Endothelial cell of umbilical vein (primary cell): ENCODE results near the gene PHKG1. TPM values are rescaled to one million over a fixed set of nuclear protein-coding genes. Genes with fewer than 3 reads are reported as not detected.
"Not testable (repeated sequence)": the region's sequence is repeated elsewhere in the genome, so short reads cannot be mapped to it uniquely, and the experiment has no call there.

Experiments used
- BruUV-seq: library from RNA; stranded (reverse); fragments of 400-500 nt; replicated peaks from 2 replicates; lab custom pipeline; 2021; lab: Mats Ljungman, UMichigan
- CTCF ChIA-PET: fragments of 300-600, 350-600 bp; sonication (Branson Sonifier 250); formaldehyde crosslinking; loops from one replicate; lab custom pipeline; 2021; ENCODE audit warnings: antibody characterized with exemption, inconsistent platforms; lab: Charles Lee
- POLR2A ChIA-PET: fragments of 300-600, 350-600 bp; sonication (Branson Sonifier 250); formaldehyde crosslinking; loops from one replicate; lab custom pipeline; 2021; ENCODE audit warnings: antibody characterized with exemption, inconsistent platforms; lab: Charles Lee
- DNase-seq: peaks from one replicate; pipeline ENCODE4 v3.0.0-alpha.2; 2011; ENCODE audit warnings: low read depth, low spot score
- FAIRE-seq: peaks from 2 replicates; lab custom pipeline; 2011; peaks lifted over from hg19 to GRCh38; lab: Jason Lieb, UNC
- H2AFZ ChIP-seq: 2 replicates; pipeline ENCODE4 v1.6.0; 2012; ENCODE audit warnings: low read depth, low read length, control low read depth, inconsistent platforms
- H3K27ac ChIP-seq: 2 replicates; pipeline ENCODE4 v1.5.1; 2011; ENCODE audit warnings: low read depth, mild to moderate bottlenecking, control low read depth, low read length, moderate library complexity; ENCODE audit not compliant: insufficient read depth
- H3K27me3 ChIP-seq, 2 experiments: 2 replicates each; pipeline versions ENCODE4 v1.6.0 to v1.6.1; 2011; ENCODE audit warnings: low read length in 2 of 2, mixed read lengths in 1 of 2; ENCODE audit not compliant: control insufficient read depth in 2 of 2, insufficient read depth in 2 of 2
- H3K36me3 ChIP-seq, 2 experiments: 2 replicates in 1 of 2; 3 replicates in 1 of 2; pipeline ENCODE4 v1.5.1; 2011; ENCODE audit warnings: low read length in 2 of 2, mild to moderate bottlenecking in 1 of 2, moderate library complexity in 1 of 2; ENCODE audit not compliant: control insufficient read depth in 2 of 2, insufficient read depth in 2 of 2; ENCODE audit errors: extremely low read depth in 1 of 2
- H3K4me1 ChIP-seq: 3 replicates; pipeline ENCODE4 v1.5.1; 2011; ENCODE audit warnings: mild to moderate bottlenecking, low read length; ENCODE audit not compliant: control insufficient read depth, insufficient read depth; ENCODE audit errors: extremely low read depth
- H3K4me2 ChIP-seq: 2 replicates; pipeline ENCODE4 v1.6.1; 2011; ENCODE audit warnings: low read length, control low read depth, mixed read lengths; ENCODE audit not compliant: insufficient read depth
- H3K4me3 ChIP-seq, 3 experiments: fragments of 200-600 bp in 1 of 3; sonication (generic), shearing (Covaris generic) in 1 of 3; replicated peaks in 1 of 3; 2 replicates each; pipeline ENCODE4 v1.5.1; 2011 to 2016; ENCODE audit warnings: control low read depth in 3 of 3, low read length in 3 of 3, mild to moderate bottlenecking in 2 of 3, inconsistent platforms in 1 of 3, low read depth in 1 of 3, moderate library complexity in 1 of 3; ENCODE audit not compliant: insufficient read depth in 1 of 3
- H3K79me2 ChIP-seq: 2 replicates; pipeline ENCODE4 v1.6.0; 2012; ENCODE audit warnings: low read length, inconsistent platforms; ENCODE audit not compliant: control insufficient read depth, insufficient read depth
- H3K9ac ChIP-seq: replicated peaks from 2 replicates; pipeline ENCODE3; 2011; ENCODE audit warnings: low read length, control low read depth; ENCODE audit not compliant: insufficient read depth; ENCODE audit errors: extremely low read depth
- H3K9me1 ChIP-seq: replicated peaks from 3 replicates; pipeline ENCODE4 v1.6.0; 2011; ENCODE audit warnings: mild to moderate bottlenecking, low read length; ENCODE audit not compliant: control insufficient read depth, insufficient read depth; ENCODE audit errors: extremely low read depth
- H3K9me3 ChIP-seq: replicated peaks from 2 replicates; pipeline ENCODE4 v1.5.1; 2012; ENCODE audit warnings: low read length, inconsistent platforms; ENCODE audit not compliant: control insufficient read depth, insufficient read depth
- H4K20me1 ChIP-seq: replicated peaks from 2 replicates; pipeline ENCODE3; 2011; ENCODE audit warnings: mild to moderate bottlenecking, low read length; ENCODE audit not compliant: control insufficient read depth, insufficient read depth; ENCODE audit errors: extremely low read depth
- EZH2 ChIP-seq: IDR thresholded peaks from 2 replicates; pipeline ENCODE4 v1.6.1; 2012; ENCODE audit warnings: borderline replicate concordance, low read depth, mild to moderate bottlenecking, moderate library complexity, low read length, inconsistent platforms; ENCODE audit not compliant: severe bottlenecking
- FOS ChIP-seq: IDR thresholded peaks from 2 replicates; pipeline ENCODE4 v1.6.1; 2011; ENCODE audit warnings: mild to moderate bottlenecking, low read length, moderate library complexity, borderline replicate concordance; ENCODE audit not compliant: insufficient read depth
- GATA2 ChIP-seq: IDR thresholded peaks from 2 replicates; pipeline ENCODE4 v1.7.0; 2011; ENCODE audit warnings: low read depth, mild to moderate bottlenecking, moderate library complexity, mixed read lengths, low read length; ENCODE audit not compliant: insufficient read length, insufficient read depth
- JUN ChIP-seq: IDR thresholded peaks from 2 replicates; pipeline ENCODE4 v1.6.1; 2011; ENCODE audit warnings: borderline replicate concordance, low read depth; ENCODE audit not compliant: insufficient read length, insufficient read depth
- MYC ChIP-seq: IDR thresholded peaks from one replicate; pipeline ENCODE4 v1.6.1; 2011; ENCODE audit warnings: mild to moderate bottlenecking, low read depth, low read length
- POLR2A ChIP-seq: IDR thresholded peaks from 2 replicates; pipeline ENCODE4 v1.6.1; 2012; ENCODE audit warnings: low read depth, mild to moderate bottlenecking, control low read depth, low read length
- POLR2AphosphoS5 ChIP-seq: IDR thresholded peaks from 2 replicates; pipeline ENCODE4 v1.6.1; 2012; ENCODE audit warnings: low read depth, mild to moderate bottlenecking, control low read depth, low read length, moderate library complexity; ENCODE audit not compliant: insufficient read depth
- dilution Hi-C: fragments of 300-500 bp; cut with MboI; formaldehyde crosslinking; loops from one replicate; pipeline ENCODE4 v1.15.0; 2019; ENCODE audit warnings: low sequenced_read_pairs; ENCODE audit not compliant: extremely low pct_ligation_motif_present
- intact Hi-C: fragments of 100-400 bp; cut with micrococcal nuclease; formaldehyde crosslinking; loops from one replicate; pipeline ENCODE4 v1.10.0; 2022
- polyA plus RNA-seq, 4 experiments: library from polyadenylated mRNA; depleted of rRNA in 3 of 4; stranded (reverse) in 3 of 4; unstranded in 1 of 4; fragments of >200 nt; gene quantifications; 2 replicates each; pipeline versions ENCODE4 v1.2.1 to v1.2.3, GENCODE V29; 2011 to 2012; ENCODE audit warnings: missing spikeins in 1 of 4
- total RNA-seq: library from RNA; stranded (reverse); gene quantifications from 2 replicates; pipeline ENCODE4 v1.2.3, GENCODE V29; 2021
- TF ChIP-seq, protein P1 (sequence below), 2 donors: IDR thresholded peaks; 1 replicate in 1 of 2; 2 replicates in 1 of 2; pipeline ENCODE4 v1.5.1; 2011; ENCODE audit warnings: low read length in 2 of 2, mild to moderate bottlenecking in 2 of 2, moderate library complexity in 2 of 2, control low read depth in 1 of 2, inconsistent platforms in 1 of 2, low read depth in 1 of 2; ENCODE audit not compliant: insufficient read depth in 1 of 2; ENCODE audit errors: extremely low read depth in 1 of 2
- TF ChIP-seq, protein P2 (sequence below): IDR thresholded peaks from 2 replicates; pipeline ENCODE4 v1.6.1; 2011; ENCODE audit not compliant: insufficient read depth, insufficient read length

The PHKG1 gene
- total and polyA plus RNA-seq, 2 donors (not counting 3 experiments of a cell fraction or from before 2014, with no cell fraction given) = 0.32 to 1.00 TPM

DNA sequence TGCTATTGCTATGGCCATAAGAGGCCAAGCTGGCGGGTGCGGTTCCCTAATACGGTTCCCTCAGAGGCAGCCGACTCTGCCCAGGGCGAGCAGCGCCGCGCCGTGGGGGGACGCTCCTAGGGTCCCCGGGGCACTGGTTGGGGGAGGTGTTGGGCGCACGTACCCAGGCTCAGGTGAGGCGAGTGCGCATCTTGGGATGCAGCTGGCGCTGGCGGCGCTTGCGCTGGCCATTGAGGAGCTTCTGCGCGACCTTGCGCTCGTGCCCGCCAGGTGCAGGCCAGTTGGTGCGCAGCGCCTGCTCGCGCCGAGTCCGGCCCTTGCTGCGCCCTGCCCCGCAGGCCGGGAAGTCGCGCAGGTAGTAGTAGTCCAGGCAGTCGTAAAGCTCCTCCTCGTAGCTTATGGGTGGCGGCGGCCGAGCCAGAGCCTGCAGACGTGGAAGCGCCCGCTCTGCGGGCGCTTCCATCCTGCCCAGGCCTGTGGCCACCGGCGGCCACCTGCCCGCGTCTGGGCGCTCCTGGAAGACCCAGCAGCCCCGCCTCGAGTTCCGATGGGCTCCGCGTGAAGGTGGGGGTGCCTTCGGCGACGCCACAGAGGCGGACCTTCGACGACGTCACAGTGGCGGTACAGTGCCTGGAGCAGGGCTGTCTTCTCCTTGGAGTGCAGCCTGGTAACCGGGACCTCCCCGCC lies 23.2 kb upstream of the PHKG1 start, which contains the start of gene NUPR2:
TSS of gene NUPR2 (minus strand) at position 566 of the 687 bp plus-strand sequence. CDS start at position 463, 103 bp downstream.
- intact Hi-C loops (no loop called here), dilution Hi-C loops (no loop called here)
- H3K4me3 ChIP-seq = no peak within 1 kb of the TSS
- no peak within 1 kb of the TSS for H2AFZ ChIP-seq
- no peak within 1 kb of the TSS for H3K9ac ChIP-seq
- FAIRE-seq = no peak
- peaks cover 0 to 6% of the 10 kb centered on the region in 2 experiments for H3K27me3 ChIP-seq
- no peak for DNase-seq
- POLR2A ChIA-PET = no interaction called here
- H3K9me3 ChIP-seq = no peaks in the 10 kb centered on the region
- TF ChIP-seq GATA2 (no peak), EZH2 (no peak), POLR2A (no peak), POLR2AphosphoS5 (no peak), JUN (no peak), FOS (no peak), MYC (no peak)
- TF ChIP-seq, protein P1, sequence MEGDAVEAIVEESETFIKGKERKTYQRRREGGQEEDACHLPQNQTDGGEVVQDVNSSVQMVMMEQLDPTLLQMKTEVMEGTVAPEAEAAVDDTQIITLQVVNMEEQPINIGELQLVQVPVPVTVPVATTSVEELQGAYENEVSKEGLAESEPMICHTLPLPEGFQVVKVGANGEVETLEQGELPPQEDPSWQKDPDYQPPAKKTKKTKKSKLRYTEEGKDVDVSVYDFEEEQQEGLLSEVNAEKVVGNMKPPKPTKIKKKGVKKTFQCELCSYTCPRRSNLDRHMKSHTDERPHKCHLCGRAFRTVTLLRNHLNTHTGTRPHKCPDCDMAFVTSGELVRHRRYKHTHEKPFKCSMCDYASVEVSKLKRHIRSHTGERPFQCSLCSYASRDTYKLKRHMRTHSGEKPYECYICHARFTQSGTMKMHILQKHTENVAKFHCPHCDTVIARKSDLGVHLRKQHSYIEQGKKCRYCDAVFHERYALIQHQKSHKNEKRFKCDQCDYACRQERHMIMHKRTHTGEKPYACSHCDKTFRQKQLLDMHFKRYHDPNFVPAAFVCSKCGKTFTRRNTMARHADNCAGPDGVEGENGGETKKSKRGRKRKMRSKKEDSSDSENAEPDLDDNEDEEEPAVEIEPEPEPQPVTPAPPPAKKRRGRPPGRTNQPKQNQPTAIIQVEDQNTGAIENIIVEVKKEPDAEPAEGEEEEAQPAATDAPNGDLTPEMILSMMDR (IDR thresholded peaks at IDR 0.05; ENCODE audit: extremely low read depth in 1 of 2, insufficient read depth in 1 of 2, low read depth in 1 of 2, low read length in 2 of 2) = no peak
- TF ChIP-seq, protein P2, sequence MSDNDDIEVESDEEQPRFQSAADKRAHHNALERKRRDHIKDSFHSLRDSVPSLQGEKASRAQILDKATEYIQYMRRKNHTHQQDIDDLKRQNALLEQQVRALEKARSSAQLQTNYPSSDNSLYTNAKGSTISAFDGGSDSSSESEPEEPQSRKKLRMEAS = no peak
- H3K79me2 ChIP-seq = no peaks in the 10 kb centered on the region
- BruUV-seq = no TSS peak
- no peaks in the 10 kb centered on the region for H3K36me3 ChIP-seq
- no peaks in the 10 kb centered on the region for H3K4me1 ChIP-seq
- CTCF ChIA-PET = no interaction called here
- no peaks in the 10 kb centered on the region for H4K20me1 ChIP-seq
- no peaks in the 10 kb centered on the region for H3K9me1 ChIP-seq
- no peak within 1 kb of the TSS for H3K4me2 ChIP-seq
- H3K27ac ChIP-seq = no peak within 1 kb of the TSS

DNA sequence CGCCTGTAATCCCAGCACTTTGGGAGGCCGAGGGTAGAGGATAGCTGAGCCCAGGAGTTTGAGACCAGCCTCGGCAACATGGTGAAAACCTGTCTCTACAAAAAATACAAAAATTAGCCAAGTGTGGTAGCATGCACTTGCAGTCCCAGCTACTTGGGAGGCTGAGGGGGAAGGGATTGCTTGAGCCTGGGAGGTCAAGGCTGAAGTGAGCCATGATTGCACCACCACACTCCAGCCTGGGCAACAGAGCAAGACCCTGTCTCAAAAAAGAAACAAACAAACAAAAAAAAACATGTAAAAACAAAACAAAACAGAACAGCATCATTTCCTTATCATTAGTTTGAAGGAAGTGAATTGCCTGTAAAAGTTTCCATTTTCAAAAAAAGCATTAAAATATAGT lies 19.5 kb upstream of the PHKG1 start:
- dilution Hi-C loops, intact Hi-C loops, H3K27me3 ChIP-seq, H3K4me3 ChIP-seq, CTCF ChIA-PET, H3K79me2 ChIP-seq, H3K4me1 ChIP-seq, POLR2A ChIA-PET, DNase-seq, H3K9ac ChIP-seq, H4K20me1 ChIP-seq, H3K9me1 ChIP-seq, FAIRE-seq, H3K36me3 ChIP-seq, H3K9me3 ChIP-seq, H3K4me2 ChIP-seq, H3K27ac ChIP-seq, H2AFZ ChIP-seq, BruUV-seq: not testable (repeated sequence)
